A204.1 (cell line): Measurements from ENCODE around the gene CDR2.
"Not testable (repeated sequence)": the region's sequence is repeated elsewhere in the genome, so short reads cannot be mapped to it uniquely, and the experiment has no call there.

Experiments used
- FAIRE-seq: peaks from 2 replicates; lab custom pipeline; 2012; peaks lifted over from hg19 to GRCh38; lab: Jason Lieb, UNC

CDR2 gene

DNA sequence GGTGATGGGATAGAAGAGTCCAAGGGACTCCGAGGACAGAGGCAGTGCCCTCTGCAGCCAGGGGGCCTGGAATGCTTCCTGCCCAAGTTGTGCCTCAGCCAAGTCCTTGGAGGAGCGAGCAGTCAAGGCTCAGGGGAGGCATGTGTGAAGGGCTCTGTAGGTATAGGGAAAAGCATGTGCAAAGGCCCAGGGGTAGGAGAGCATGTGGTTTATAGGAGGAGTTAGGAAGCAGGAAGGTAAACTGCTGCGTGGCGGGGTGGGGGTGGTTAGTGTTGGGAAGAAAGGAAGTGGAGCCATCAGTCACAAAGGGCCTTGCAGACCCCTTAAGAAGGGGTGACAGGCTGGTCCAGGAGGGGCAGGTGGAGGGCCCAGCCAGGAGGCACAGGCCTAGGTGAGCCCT lies 70.0 kb downstream of the CDR2 start:
- no peak for FAIRE-seq

DNA sequence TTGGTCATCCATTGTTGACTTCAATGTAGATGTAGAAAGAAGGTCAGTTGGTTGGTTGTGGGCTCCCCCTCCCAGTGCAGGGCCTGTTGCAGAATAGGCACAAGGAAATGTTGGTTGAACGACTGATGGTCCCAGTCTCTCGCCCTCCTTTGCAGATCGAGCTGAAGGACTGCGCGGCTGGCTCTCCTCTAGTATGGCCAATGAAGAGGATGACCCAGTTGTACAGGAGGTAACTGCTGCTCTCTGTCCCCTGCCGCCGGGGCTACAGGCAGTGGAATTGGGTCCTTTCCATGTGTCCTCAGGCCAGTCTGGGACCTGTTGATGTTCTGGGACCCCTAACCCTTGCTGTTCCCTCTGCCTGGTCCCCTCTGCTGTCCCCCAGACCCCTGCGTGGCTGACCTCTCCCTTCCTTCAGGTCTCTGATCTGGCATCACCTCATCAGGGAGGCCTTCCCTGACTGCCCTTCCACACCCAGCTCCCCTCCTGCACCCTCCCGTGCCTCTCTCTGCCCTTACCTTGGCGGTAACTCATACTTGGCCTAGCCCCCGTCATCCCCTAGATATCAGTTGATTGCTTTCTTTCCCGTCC lies 71.5 kb downstream of the CDR2 start:
- no peak for FAIRE-seq

DNA sequence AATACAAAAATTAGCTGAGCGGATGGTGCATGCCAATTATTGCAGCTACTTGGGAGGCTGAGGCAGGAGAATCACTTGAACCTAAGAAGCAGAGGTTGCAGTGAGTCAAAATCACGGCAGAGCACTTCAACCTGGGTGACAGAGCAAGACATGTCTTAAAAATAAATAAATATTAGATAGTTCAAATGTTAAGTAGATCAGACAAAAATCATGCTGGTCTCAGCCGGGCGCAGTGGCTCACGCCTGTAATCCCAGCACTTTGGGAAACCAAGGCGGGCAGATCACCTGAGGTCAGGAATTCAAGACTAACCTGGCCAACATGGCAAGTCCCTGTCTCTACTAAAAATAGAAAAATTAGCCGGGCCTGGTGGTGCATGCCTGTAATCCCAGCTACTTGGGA lies 73.0 kb downstream of the CDR2 start:
- not testable (repeated sequence) for FAIRE-seq

DNA sequence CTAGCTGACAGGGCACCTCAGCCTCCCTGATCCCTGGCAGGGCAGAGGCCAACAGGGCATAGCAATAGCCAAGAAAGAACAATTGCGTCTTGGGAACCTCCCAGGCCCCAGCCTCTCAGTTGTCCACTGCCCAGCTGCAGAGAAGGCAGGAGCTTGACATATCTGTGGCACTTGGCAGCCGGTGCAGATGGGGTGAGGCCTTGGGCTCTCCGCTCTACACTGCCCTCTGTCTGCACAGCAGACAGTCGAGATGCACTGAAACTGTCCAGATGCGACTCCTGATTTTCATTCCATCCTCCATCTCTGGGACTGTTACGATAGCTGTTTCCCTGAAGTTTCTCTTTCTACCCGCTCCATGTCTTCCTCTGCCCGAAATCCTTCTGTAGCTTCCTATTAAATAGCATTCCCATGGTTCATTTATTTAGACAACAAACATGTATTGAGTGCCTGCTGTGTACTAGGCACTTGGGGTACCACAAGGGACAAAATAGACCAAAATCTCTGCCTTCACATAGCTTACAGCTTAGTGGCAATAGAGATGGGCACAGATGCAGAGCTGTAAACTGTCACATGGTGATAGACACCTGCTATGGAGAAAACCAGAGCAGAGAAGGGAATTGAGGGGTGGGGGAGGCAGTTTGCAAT lies 73.9 kb downstream of the CDR2 start:
- FAIRE-seq = no peak

- FAIRE-seq = no peak
Measured at GRCh38 chr16:22299036-22299435, 75.4 kb downstream of the CDR2 start.

GRCh38 chr16:22297871-22298733 lies 76.3 kb downstream of the CDR2 start:
- FAIRE-seq = peak; percentile 27

DNA sequence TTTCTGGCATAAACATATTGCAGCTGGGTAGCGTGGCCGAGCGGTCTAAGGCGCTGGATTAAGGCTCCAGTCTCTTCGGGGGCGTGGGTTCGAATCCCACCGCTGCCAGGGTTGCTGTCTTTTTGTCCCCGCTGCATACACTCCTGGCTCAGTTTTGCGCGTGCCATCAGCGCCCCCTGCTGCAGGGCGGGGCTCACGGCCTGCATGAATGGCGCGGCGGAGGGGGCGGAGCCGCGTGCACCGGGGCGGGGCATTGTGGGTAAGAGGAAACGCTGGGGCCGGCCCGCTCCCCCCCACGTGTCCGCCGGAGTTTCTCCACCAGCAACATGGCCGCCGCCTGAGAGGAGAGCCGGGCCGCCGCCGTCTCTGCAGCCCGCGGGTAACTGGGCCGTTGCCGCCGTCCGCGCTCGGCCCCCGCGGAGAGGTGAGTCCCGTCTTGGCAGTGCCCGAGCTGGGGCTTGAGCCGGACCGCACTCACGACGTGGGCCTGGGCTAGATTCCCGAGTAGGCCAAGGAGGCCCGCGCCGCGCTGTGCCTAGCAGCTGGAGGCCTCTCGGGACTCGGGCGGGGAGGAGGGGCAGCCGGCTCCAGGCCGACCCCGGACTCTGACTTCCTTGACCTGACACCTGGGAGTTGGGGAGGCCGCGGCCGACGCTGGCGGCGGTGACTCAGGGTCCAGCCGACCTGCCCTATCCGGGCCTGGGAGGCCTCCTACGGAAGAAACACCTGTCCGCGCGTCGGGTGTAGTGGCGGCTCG lies 77.1 kb downstream of the CDR2 start, which contains the start of gene POLR3E:
TSS of gene POLR3E (plus strand) at position 296 of the 757 bp plus-strand sequence. CDS start 5,560 bp downstream, outside the sequence.
- peak; percentile 3 for FAIRE-seq

DNA sequence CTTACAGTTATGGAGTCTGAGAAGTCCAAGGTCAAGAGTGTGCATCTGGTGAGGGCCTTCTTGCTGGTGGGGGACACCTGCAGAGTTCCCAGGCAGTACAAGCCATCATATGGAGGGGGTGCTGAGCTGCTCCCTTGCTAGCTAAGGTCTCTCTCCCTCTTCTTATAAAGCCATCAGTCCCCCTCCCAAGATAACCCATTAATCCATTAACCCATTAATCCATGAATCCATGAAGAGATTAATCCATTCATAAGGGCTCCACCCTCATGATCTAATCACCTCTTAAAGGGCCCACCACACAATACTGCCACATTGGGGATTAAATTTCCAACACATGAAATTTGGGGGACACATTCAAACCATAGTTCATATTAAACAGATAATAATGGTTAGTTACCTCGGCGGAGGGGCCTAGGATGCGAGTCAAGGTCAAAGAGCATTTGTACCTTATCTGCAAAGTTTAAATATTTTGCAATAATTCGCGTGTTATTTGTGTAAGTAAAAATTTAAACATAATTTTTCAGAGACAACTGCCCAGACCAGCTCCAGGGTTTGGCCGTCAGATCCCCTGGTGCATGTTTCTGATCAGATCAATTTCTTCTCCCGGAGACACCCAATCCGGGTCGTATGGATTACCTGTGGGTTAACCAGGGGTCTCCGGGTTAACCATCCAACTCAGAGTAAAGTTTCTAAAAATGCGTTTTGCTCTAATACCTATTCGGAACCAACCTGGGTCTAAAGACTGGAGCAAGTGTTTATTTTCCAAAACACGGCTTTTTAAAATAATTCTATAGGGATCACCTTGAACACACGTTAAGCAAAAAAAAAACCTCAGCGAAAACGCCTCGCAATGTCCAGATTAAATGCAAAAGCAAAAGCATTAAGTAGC lies 78.0 kb downstream of the CDR2 start:
- no peak for FAIRE-seq
